HCT116 (cell line): ENCODE measurements around the gene GFOD1. TPM values are rescaled to one million over a fixed set of nuclear protein-coding genes. Genes with fewer than 3 reads are reported as not detected.
A peak's percentile ranks its signal among the peaks of the same experiment; 100 is the strongest.

Source experiments
- ATAC-seq: fragments of 200-7000 bp; cut with Tn5 transposase; 2 replicates; pipeline ENCODE4 v1.9.1; 2020; ENCODE audit warnings: mild to moderate bottlenecking, moderate library complexity
- BruUV-seq: library from RNA; stranded (reverse); fragments of 400-500 nt; replicated peaks from 2 replicates; lab custom pipeline; 2021; lab: Mats Ljungman, UMichigan
- CTCF ChIA-PET: fragments of 300-600 bp; sonication (Branson Sonifier 250); formaldehyde crosslinking; loops from one replicate; lab custom pipeline; 2021; ENCODE audit warnings: antibody characterized with exemption; lab: Charles Lee
- POLR2A ChIA-PET: fragments of 300-600, 350-600 bp; sonication (Branson Sonifier 250); formaldehyde crosslinking; loops from one replicate; lab custom pipeline; 2021; ENCODE audit warnings: antibody characterized with exemption; lab: Charles Lee
- RAD21 ChIA-PET, 2 experiments: fragments of 300-600 bp; sonication (Branson Sonifier 250); formaldehyde crosslinking; loops; one replicate each; lab custom pipeline; 2023; ENCODE audit warnings: low total read pairs in 2 of 2; ENCODE audit not compliant: uncharacterized antibody in 2 of 2, unreplicated experiment in 2 of 2, low non-redundant PET in 1 of 2; lab: Charles Lee
- DNase-seq: peaks from one replicate; pipeline ENCODE4 v3.0.0-alpha.2; 2010; ENCODE audit warnings: low read depth, low spot score
- H2AFZ ChIP-seq: fragments of 200-600 bp; shearing (Covaris generic), sonication (generic); 2 replicates; pipeline ENCODE4 v1.6.1; 2017; ENCODE audit warnings: low read depth, mixed run types, mixed read lengths, antibody characterized with exemption, low read length; ENCODE audit not compliant: poor library complexity, severe bottlenecking
- H3K27ac ChIP-seq: 2 replicates; pipeline ENCODE4 v1.5.1; 2012; ENCODE audit warnings: low read depth, low read length
- H3K27me3 ChIP-seq: fragments of 200-600 bp; sonication (generic); 2 replicates; pipeline ENCODE4 v1.6.1; 2016; ENCODE audit warnings: mixed run types, low read length, mixed read lengths; ENCODE audit not compliant: insufficient read depth
- H3K36me3 ChIP-seq, 2 experiments: fragments of 200-500 bp in 1 of 2; fragments of 200-600 bp in 1 of 2; sonication (Bioruptor generic) in 1 of 2; sonication (generic) in 1 of 2; 2 replicates each; pipeline versions ENCODE4 v1.5.1 to v1.6.1; 2014 to 2016; ENCODE audit warnings: low read length in 2 of 2, inconsistent platforms in 1 of 2, mixed read lengths in 1 of 2, mixed run types in 1 of 2; ENCODE audit not compliant: insufficient read depth in 2 of 2, control insufficient read depth in 1 of 2
- H3K4me1 ChIP-seq, 2 experiments: fragments of 200-600 bp in 1 of 2; sonication (generic) in 1 of 2; 2 replicates each; pipeline versions ENCODE4 v1.5.1 to v1.6.1; 2012 to 2017; ENCODE audit warnings: low read length in 2 of 2, inconsistent platforms in 1 of 2, mild to moderate bottlenecking in 1 of 2, mixed read lengths in 1 of 2, mixed run types in 1 of 2, moderate library complexity in 1 of 2; ENCODE audit not compliant: insufficient read depth in 2 of 2, control insufficient read depth in 1 of 2
- H3K4me2 ChIP-seq: fragments of 200-600 bp; sonication (generic); 2 replicates; pipeline ENCODE4 v1.6.1; 2017; ENCODE audit warnings: mixed run types, low read length, mixed read lengths
- H3K4me3 ChIP-seq, 2 experiments: fragments of 200-600 bp in 1 of 2; sonication (generic) in 1 of 2; replicated peaks in 1 of 2; 2 replicates each; pipeline ENCODE4 v1.5.1; 2011 to 2016; ENCODE audit warnings: low read length in 2 of 2, control low read depth in 1 of 2, low read depth in 1 of 2, mild to moderate bottlenecking in 1 of 2, mixed read lengths in 1 of 2, mixed run types in 1 of 2
- H3K79me2 ChIP-seq: fragments of 200-600 bp; sonication (generic); 2 replicates; pipeline ENCODE4 v1.6.1; 2017; ENCODE audit warnings: mild to moderate bottlenecking, mixed run types, low read length, moderate library complexity, mixed read lengths; ENCODE audit not compliant: insufficient read depth
- H3K9ac ChIP-seq: fragments of 200-600 bp; sonication (generic); 2 replicates; pipeline ENCODE4 v1.6.1; 2016; ENCODE audit warnings: low read length, mixed read lengths
- H3K9me2 ChIP-seq: fragments of 200-600 bp; sonication (generic), shearing (Covaris generic); 2 replicates; pipeline ENCODE4 v1.6.1; 2017; ENCODE audit warnings: mixed run types, mild to moderate bottlenecking, moderate library complexity; ENCODE audit not compliant: insufficient read depth
- H3K9me3 ChIP-seq, 2 experiments: fragments of 200-500 bp in 1 of 2; fragments of 200-600 bp in 1 of 2; sonication (Bioruptor generic) in 1 of 2; sonication (generic) in 1 of 2; 2 replicates each; pipeline ENCODE4 v1.6.1; 2014 to 2017; ENCODE audit warnings: low read length in 2 of 2, mixed read lengths in 2 of 2, inconsistent platforms in 1 of 2, low read depth in 1 of 2, mild to moderate bottlenecking in 1 of 2, mixed run types in 1 of 2, moderate library complexity in 1 of 2; ENCODE audit not compliant: control insufficient read depth in 1 of 2, insufficient read depth in 1 of 2
- H4K20me1 ChIP-seq: fragments of 200-600 bp; sonication (generic), shearing (Covaris generic); 2 replicates; pipeline ENCODE4 v1.6.1; 2017; ENCODE audit warnings: mixed run types, mild to moderate bottlenecking, moderate library complexity; ENCODE audit not compliant: insufficient read depth
- CBX3 ChIP-seq: IDR thresholded peaks from 2 replicates; pipeline ENCODE4 v1.6.1; 2012; ENCODE audit warnings: low read depth
- CEBPB ChIP-seq: IDR thresholded peaks from 2 replicates; pipeline ENCODE4 v1.6.1; 2012; ENCODE audit warnings: low read depth
- CTCF ChIP-seq, 3 experiments: fragments of 200-600 bp in 1 of 3; sonication (generic) in 1 of 3; IDR thresholded peaks in 2 of 3; conservative IDR thresholded peaks in 1 of 3; 2 replicates each; pipeline ENCODE4 v1.5.1; 2012 to 2017; ENCODE audit warnings: low read depth in 2 of 3, low read length in 2 of 3, antibody characterized with exemption in 1 of 3, borderline replicate concordance in 1 of 3, control low read depth in 1 of 3, mild to moderate bottlenecking in 1 of 3, mixed read lengths in 1 of 3, mixed run types in 1 of 3, moderate library complexity in 1 of 3; ENCODE audit not compliant: insufficient read depth in 1 of 3
- EGR1 ChIP-seq: IDR thresholded peaks from 2 replicates; pipeline ENCODE4 v1.6.1; 2012; ENCODE audit warnings: low read depth
- EZH2 ChIP-seq: fragments of 200-600 bp; sonication (generic); IDR thresholded peaks from 2 replicates; pipeline ENCODE4 v1.6.1; 2017; ENCODE audit warnings: antibody characterized with exemption, mixed run types
- EZH2phosphoT487 ChIP-seq: fragments of 200-600 bp; IDR thresholded peaks from 2 replicates; pipeline ENCODE4 v1.6.1; 2018; ENCODE audit warnings: antibody characterized with exemption, borderline replicate concordance
- POLR2AphosphoS5 ChIP-seq: IDR thresholded peaks from 2 replicates; pipeline ENCODE4 v1.6.1; 2011; ENCODE audit warnings: mild to moderate bottlenecking, low read depth, low read length, moderate library complexity
- RAD21 ChIP-seq: IDR thresholded peaks from 2 replicates; pipeline ENCODE4 v1.6.1; 2012; ENCODE audit warnings: low read depth, mild to moderate bottlenecking
- REST ChIP-seq: IDR thresholded peaks from 2 replicates; pipeline ENCODE4 v1.6.1; 2012; ENCODE audit warnings: low read depth
- SIN3A ChIP-seq: IDR thresholded peaks from 2 replicates; pipeline ENCODE4 v1.6.1; 2012; ENCODE audit warnings: low read depth
- YY1 ChIP-seq: IDR thresholded peaks from 2 replicates; pipeline ENCODE4 v1.6.1; 2011; ENCODE audit warnings: low read length, low read depth, moderate library complexity, mild to moderate bottlenecking; ENCODE audit not compliant: insufficient replicate concordance; ENCODE audit errors: extremely low read depth
- ZNF274 ChIP-seq: fragments of 200-500 bp; sonication (Bioruptor generic); IDR thresholded peaks from 2 replicates; pipeline ENCODE4 v1.6.1; 2014; ENCODE audit warnings: mild to moderate bottlenecking, low read depth, low read length, inconsistent platforms
- intact Hi-C: fragments of 100-400 bp; cut with micrococcal nuclease; formaldehyde crosslinking; loops from 2 replicates; pipeline ENCODE4 v1.10.0; 2022
- total RNA-seq: library from RNA; stranded (reverse); gene quantifications from one replicate; pipeline ENCODE4 v1.2.1, GENCODE V29; 2021; ENCODE audit not compliant: unreplicated experiment

GFOD1 gene
- total RNA-seq, 1 experiment from 2014 or later, result 3.8 TPM

- ATAC-seq (no peak), DNase-seq (peak; percentile 19)
- H4K20me1 ChIP-seq, result no peaks in the 10 kb centered on the region
- TF ChIP-seq POLR2AphosphoS5, result no peak
- no peak for TF ChIP-seq YY1
- no peak for TF ChIP-seq ZNF274
- no peak for TF ChIP-seq EZH2
- peak; percentile 73 for TF ChIP-seq RAD21
- TF ChIP-seq CBX3, result no peak
- TF ChIP-seq CEBPB, result no peak
- no peak for TF ChIP-seq EZH2phosphoT487
- no peak for TF ChIP-seq EGR1
- no peak for TF ChIP-seq REST
- no peak for TF ChIP-seq SIN3A
- TF ChIP-seq CTCF (IDR thresholded peaks at IDR 0.05 in 2 of 3, conservative IDR thresholded peaks at IDR 0.05 in 1 of 3; ENCODE audit: borderline replicate concordance in 1 of 3, insufficient read depth in 1 of 3, low read depth in 2 of 3, low read length in 2 of 3), result peak; percentile 56 to 71 (median 62); a peak in 5 of 6 replicates
- no peak overlapping the region for H3K9ac ChIP-seq
- no peaks in the 10 kb centered on the region for H3K9me2 ChIP-seq
- peaks cover 11% of the 10 kb centered on the region; the same call in 1 of the 2 replicates for H3K79me2 ChIP-seq
- no peaks in the 10 kb centered on the region for H3K27me3 ChIP-seq
- H3K36me3 ChIP-seq, result no peaks in the 10 kb centered on the region
- intact Hi-C loops, result loop anchor here (1.0 to 2.0 kb wide), 2 partner anchors 137 to 420 kb away; no protein-coding TSS in a partner anchor
- ChIA-PET RAD21 (interaction anchor here in 1 of 2 experiments (0.6 kb wide), 1 partner anchor 440 kb away, joined by 3 read pairs; no protein-coding TSS in a partner anchor), POLR2A (interaction anchor here (1.1 kb wide), 1 partner anchor 243 kb away, joined by 3 read pairs; the partner anchor contains the start of gene SIRT5), CTCF (interaction anchor here (1.2 to 1.6 kb wide), 3 partner anchors 240 to 420 kb away, joined by 3 to 7 read pairs (median 5); partner anchors contain the start of gene SIRT5)
- peaks cover 6 to 27% of the 10 kb centered on the region in 2 experiments for H3K4me1 ChIP-seq
- no peak overlapping the region for H3K4me3 ChIP-seq
- no peaks in the 10 kb centered on the region for H3K9me3 ChIP-seq
- peak overlapping the region; percentile 35; the same call in 1 of the 2 replicates for H3K4me2 ChIP-seq
- H3K27ac ChIP-seq, result no peak overlapping the region
- BruUV-seq, result no TSS peak
- H2AFZ ChIP-seq, result peak overlapping the region; percentile 84
Observed at GRCh38 chr6:13331516-13332348, 155.7 kb downstream of the GFOD1 start.
